GM18873 (cell line): ENCODE data around the gene IGSF3.
"Not testable (repeated sequence)": the region's sequence is repeated elsewhere in the genome, so short reads cannot be mapped to it uniquely, and the experiment has no call there.

Source experiments
- ATAC-seq: cut with Tn5 transposase; IDR thresholded peaks from one replicate; pipeline ENCODE4 v1.9.1; 2021; ENCODE audit warnings: mild to moderate bottlenecking, moderate library complexity, moderate number of reproducible peaks; ENCODE audit not compliant: unreplicated experiment, low FRiP score

IGSF3 gene

DNA sequence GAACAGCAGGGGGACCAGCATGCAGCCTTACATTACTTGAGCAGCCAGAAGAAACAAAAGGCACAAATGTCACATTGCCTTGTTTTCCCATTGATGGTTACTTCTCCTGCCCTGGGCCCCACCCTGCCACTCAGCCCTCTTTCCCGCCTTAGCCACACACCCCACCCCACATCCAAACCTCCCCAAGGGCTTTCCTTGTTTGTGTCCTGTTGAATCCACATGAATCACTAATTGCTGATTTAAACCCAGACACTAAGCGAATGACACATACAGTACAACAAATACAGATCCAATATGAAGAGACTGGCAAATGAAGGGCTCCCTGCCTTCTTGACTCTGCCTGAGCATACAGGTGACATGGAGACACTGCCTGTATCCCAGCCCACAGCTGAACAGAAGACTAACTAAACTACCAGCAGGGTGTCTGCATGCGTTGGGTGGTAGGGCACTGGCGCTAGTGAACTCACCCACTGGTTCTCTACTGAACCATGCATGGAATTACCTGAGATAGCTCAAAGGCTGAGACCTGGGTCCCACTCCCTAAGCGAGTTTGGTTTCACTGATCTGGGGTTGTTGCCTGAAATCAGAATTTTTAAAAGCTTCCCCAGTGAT, 3.1 kb downstream of the IGSF3 start:
- ATAC-seq = no peak

GRCh38 chr1:116663821-116664220, 3.7 kb downstream of the IGSF3 start:
- no peak for ATAC-seq

DNA sequence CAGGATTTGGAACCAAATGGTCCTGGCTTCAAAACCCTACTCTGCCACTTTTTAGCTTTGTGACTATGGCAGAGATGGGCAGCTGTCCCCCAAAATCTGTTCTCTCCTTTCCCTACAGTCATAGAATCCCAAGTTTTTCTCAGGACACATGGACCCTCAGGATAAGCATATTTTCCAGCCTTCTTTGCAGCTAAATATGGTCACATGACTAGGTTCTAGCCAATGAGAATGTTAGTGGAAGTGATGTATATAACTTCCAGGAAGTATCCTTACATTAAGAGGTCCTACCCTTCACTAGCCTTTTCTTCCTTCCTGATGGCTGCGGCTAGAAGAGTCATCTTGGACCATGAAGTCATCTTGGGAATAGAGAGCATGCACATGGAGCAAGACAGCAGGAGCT, 5.9 kb downstream of the IGSF3 start:
- no peak for ATAC-seq

GRCh38 chr1:116658645-116659044, 8.9 kb downstream of the IGSF3 start:
- ATAC-seq = not testable (repeated sequence)

GRCh38 chr1:116657836-116658235, 9.7 kb downstream of the IGSF3 start:
- not testable (repeated sequence) for ATAC-seq

GRCh38 chr1:116654351-116654750, 13.2 kb downstream of the IGSF3 start:
- ATAC-seq = no peak

GRCh38 chr1:116652598-116652997, 14.9 kb downstream of the IGSF3 start:
- ATAC-seq = not testable (repeated sequence)

GRCh38 chr1:116650781-116651180, 16.8 kb downstream of the IGSF3 start:
- ATAC-seq = not testable (repeated sequence)

GRCh38 chr1:116649041-116649440, 18.5 kb downstream of the IGSF3 start:
- not testable (repeated sequence) for ATAC-seq

GRCh38 chr1:116648325-116648724, 19.2 kb downstream of the IGSF3 start:
- not testable (repeated sequence) for ATAC-seq

- ATAC-seq = not testable (repeated sequence)
Measured at GRCh38 chr1:116647186-116647585, 20.3 kb downstream of the IGSF3 start.

- not testable (repeated sequence) for ATAC-seq
Measured at GRCh38 chr1:116646673-116647170, 20.8 kb downstream of the IGSF3 start.

DNA sequence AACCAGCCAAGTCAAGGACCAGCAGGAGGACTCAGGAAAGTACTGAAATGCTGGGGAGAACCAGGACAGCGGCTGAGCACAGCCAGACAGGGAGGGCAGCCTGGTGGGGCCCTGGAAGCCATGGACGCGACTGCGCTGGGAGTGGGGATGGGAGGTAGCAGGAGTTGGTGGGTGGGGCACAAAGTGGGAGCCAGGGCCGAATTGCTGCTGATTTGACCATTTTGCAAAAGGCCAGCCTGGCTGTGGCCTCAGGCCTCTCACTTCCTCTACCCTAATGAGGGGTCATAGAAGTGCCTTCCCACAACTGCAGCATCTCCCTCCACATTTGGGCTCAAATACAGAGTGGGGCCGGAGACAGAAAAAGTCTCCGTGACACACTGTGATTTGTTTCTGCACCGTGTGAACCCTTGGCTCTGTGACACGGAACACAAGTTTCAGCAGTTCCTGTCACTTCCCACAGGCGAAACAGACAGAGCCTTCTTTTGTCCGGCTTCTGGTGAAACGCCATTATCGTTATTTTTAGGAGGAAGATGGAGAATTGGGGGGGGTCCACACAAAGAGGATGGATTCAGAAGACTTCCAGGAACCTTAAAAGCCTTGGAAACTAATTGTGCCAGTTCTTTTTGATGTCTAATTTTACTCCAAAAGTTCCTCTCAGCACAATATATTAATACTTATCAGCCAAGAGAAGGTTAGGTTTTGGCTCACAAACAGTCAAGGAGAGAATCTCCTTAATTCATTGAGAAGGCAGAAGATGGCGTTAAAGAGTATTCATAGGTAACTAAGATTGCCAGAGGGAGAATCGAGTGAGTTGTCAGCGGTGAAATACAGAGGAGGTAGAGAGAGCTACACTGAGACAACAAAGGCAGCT, 21.5 kb downstream of the IGSF3 start:
- ATAC-seq = not testable (repeated sequence)

GRCh38 chr1:116644993-116645392, 22.5 kb downstream of the IGSF3 start:
- not testable (repeated sequence) for ATAC-seq

DNA sequence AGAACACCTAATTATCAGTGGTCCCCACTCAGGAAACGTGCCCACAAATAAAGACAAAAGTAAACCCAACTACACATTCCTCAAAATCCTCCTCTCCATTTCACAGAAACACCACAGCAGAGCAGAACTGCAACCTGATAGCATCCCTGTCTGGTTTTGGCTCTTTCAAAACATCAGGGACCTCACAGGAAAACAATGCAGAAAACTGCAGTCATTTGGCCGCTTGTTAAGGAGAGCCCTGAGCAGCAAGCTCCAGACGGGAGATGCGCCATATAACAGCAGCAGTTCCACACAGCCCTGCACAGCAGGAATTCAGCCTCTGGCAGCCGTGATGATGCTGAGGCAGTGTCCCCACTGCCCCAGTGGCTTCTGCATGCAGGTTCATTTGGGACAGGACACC, 23.4 kb downstream of the IGSF3 start:
- not testable (repeated sequence) for ATAC-seq

DNA sequence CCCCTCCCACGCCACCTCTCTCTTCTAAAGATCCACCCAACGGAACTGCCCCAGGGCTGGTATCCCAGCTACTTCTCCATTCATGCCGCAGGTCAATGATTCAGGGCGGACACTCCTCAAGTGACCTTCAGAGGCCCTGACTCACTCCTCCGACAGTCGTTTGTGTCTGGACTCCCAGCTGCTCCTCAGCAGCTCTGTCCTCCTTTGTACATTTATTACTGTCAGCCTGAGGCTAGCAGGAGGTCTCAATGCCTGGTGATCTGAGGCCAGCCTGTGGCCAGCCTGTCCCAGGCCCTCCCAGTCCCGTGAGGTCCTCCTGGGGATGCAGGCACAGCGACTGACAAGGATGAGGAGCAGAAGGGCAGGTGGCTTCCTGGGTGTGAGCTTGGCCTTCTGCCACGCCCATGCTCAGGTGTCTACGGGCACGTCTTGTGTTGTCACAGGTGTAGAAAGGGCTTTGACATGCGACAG, 24.2 kb downstream of the IGSF3 start:
- not testable (repeated sequence) for ATAC-seq

DNA sequence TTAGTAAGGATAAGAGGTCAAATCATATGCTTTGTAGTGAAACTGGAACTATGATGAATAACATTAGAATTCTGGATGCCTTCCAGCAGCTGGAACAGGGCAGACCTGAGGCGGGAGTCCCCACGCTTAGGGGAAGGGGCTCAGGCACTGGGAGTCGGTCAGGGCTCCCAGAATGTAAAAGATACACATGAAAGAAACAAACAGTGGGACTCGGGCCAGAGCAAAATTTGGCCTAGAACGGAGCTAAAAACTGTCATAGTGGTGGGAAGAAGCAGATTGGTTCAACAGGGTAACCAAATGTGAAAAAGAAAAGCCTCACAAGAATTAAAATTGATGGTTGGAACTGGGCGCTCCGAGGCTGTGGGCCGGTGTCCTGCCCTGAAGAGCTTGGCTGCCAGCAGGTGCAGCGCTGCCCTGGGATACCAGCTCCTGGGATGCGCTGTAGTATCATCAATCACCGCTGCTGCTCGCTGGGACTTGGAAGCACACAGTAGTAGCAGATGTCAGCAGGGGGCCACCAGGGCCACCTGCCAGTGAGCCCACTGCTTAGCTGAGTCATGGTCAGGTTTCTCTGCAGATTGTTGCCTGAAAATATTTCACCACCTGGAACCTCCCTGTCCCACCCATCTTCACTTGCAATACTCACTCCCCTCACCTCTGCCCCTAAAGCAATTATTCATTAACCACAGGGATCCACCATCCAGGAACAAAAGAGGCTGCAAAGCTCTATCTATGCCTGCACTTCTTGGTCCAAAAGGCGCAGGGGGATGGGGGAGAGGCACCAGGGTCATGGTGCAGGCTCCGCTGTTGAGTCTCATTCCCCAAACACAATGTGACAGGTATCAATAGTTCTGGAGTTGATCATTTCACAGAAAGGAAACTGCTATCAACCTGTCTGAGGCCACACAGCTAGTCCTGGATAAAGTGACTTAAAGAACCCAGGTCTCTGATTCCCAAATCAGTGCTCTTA, 24.9 kb downstream of the IGSF3 start:
- ATAC-seq = not testable (repeated sequence)

- not testable (repeated sequence) for ATAC-seq
Measured at GRCh38 chr1:116637583-116637982, 29.9 kb downstream of the IGSF3 start.

DNA sequence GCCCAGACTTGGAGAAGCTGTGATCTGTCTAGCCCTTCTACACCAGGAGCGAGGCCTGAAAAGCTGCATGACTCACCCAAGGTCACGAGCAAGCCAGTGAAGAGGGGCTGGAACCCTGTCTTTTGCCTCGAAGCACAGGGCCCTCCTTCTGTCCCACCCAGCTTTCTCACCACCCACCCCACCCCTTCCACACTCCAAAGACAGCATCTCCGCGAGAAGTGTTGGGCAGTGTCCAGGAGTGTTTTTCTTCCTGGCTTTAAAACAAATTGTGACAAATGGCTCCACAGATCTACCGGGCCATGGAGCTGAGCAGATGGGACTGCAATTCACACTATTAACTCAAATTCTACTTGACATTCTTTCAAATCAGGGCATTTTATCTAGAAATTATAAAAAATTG, 30.9 kb downstream of the IGSF3 start:
- not testable (repeated sequence) for ATAC-seq

- not testable (repeated sequence) for ATAC-seq
Measured at GRCh38 chr1:116634386-116634785, 33.1 kb downstream of the IGSF3 start.
